Globus pallidus (tissue), 1 donor: ENCODE data around the gene CD74.

ENCODE experiments used
- DNase-seq: peaks from one replicate; pipeline ENCODE4 v3.0.0-alpha.2; 2015; ENCODE audit warnings: low spot score

Gene CD74

DNA sequence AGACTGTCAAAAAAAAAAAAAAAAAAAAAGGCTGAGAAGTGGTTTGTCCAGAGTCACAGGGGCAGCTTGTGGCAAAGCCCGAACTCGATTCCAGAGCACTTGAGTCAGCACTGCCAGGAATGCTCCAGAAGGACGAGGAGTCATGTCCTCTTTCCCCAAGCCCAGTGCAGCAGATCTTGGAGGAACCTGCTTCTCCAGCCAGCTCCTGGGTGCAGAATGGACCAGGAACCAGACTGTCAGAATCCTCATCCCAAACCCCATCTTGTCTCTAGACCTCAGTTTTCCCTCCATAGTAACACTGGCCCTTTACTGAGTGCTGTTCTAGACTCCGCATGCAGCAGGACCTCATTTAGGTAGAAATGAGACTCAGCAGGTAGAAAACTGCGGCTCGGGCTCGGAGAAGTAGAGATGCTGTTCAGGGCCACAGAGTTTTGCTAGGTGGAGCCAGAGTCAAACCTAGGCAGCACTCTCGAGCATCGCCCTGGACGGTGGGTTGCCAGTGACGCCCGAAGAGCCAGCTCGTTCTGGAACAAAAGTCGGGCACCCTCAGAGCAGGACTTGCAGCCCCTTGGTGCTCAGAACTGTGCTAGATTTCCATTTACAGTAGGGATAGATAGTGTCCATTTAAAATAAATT lies 15.4 kb downstream of the CD74 start:
- no peak for DNase-seq

GRCh38 chr5:150396267-150396666 lies 16.4 kb downstream of the CD74 start:
- DNase-seq = no peak

- no peak for DNase-seq
These were observed 17.1 kb downstream of the CD74 start for GRCh38 chr5:150395688-150395975.

GRCh38 chr5:150394912-150395687 lies 17.6 kb downstream of the CD74 start:
- DNase-seq = no peak

DNA sequence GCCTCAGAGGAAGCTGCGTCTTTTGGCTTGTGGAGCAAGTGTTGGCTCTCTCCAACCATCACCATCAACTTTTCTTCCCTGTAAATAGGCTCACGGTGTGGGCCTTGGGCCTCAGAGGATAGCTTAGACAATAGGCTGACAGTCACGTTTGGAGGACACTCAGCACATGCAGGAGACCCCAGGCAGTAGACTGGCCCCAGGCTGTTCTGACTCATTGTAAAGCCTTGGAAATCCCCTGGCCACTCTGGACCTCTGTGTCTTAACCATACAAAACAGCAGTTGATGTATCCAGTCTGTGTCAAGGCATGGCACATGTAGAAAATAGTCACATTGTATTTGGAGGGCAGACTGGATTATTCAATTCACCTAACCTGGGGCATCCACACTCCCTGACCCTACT lies 18.6 kb downstream of the CD74 start:
- no peak for DNase-seq

DNA sequence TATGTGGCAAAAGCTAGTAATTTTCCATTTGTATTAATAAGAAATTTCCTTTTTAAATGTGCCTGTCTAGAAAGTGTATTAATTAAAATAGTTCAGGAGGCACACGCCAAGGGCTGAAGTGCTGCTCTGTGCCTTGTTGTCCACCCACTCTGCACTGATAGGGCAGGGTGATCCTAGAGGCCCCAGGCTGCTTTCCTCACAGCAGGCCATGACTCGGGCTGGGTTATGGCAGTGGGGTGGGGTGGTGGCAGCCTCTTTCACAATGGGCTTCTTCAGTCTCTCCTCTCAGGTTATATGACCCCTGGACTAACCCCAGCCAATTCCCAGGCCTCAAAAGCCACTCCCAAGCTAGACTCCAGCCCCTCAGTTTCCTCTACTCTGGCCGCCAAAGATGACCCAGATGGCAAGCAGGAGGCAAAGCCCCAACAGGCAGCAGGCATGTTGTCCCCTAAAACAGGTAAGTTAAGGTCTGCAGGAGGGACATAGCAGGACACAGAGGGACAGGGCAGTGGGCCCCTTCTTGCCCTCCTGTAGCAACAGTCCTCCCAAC lies 19.5 kb downstream of the CD74 start:
- no peak for DNase-seq

GRCh38 chr5:150392680-150393079 lies 20.0 kb downstream of the CD74 start:
- no peak for DNase-seq

GRCh38 chr5:150391986-150392385 lies 20.7 kb downstream of the CD74 start:
- no peak for DNase-seq

DNA sequence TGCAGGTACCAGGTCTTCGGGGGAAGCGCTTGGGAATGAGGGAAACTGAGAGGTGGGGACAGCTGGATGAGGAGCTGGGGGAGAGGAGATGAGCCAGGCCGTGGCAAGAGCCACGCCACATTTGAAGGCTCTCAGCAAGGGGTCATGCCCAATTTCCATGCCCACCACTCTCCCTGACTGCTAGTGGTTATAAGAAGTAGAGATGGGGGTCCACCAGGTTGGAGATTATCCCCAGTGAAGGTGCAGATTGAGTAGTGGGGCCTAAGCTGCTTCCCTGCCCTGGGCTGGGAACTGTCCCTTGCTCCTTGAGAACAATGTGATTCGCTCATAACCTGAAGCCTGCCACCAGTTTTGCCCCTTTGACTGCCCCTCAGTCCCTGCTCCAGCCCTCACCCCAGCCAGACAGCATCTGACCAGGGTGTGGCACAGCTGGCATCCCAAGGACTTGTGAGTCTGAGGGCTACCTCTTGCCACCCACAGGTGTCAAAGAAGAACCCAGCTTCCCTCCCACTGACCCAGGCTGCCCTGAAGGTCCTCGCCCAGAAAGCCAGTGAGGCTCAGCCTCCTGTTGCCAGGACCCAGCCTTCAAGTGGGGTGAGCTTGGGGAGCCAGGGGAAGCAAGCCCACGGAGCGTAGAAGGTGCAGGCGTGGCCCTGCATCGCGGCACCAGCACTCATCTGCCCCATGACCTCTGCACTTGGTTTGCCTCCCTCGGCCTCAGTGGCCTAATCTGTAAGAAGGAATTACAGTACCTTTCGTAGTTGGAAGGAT lies 21.5 kb downstream of the CD74 start:
- no peak for DNase-seq

DNA sequence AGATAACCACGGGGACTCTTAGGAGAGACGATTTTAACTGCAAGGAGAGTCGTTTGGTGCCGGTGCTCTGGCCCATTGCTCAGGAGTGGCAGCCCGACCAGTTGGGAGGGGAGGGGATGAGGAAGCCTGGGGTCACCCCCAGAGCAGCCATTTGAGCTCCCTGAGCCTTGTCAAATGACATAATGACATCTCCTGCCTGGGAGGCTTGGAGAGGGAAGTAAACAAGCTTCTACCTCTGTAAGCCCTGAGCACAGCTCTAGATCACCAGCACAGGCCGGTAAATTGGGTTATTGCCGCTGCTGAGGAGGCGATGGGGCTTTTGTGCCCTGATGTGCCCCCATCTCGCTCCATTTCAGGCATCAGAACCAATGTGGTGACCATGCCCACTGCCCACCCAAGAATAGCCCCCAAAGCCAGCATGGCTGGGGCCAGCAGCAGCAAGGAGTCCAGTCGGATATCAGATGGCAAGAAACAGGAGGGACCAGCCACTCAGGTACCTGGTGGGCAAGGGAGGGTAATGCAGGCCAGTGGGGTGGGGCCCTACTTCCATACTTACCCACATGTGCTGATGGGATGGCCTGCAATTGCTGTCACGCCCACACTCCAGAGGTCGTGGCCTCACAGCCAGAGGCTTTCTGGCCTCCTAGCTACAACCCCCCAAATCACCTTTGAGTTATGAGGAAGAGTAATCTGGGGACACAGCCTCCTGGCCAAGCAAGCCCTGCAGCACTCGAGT lies 23.0 kb downstream of the CD74 start:
- no peak for DNase-seq

- no peak for DNase-seq
These were observed 26.5 kb downstream of the CD74 start for GRCh38 chr5:150386024-150386855.

GRCh38 chr5:150384701-150385100 lies 28.0 kb downstream of the CD74 start:
- no peak for DNase-seq

DNA sequence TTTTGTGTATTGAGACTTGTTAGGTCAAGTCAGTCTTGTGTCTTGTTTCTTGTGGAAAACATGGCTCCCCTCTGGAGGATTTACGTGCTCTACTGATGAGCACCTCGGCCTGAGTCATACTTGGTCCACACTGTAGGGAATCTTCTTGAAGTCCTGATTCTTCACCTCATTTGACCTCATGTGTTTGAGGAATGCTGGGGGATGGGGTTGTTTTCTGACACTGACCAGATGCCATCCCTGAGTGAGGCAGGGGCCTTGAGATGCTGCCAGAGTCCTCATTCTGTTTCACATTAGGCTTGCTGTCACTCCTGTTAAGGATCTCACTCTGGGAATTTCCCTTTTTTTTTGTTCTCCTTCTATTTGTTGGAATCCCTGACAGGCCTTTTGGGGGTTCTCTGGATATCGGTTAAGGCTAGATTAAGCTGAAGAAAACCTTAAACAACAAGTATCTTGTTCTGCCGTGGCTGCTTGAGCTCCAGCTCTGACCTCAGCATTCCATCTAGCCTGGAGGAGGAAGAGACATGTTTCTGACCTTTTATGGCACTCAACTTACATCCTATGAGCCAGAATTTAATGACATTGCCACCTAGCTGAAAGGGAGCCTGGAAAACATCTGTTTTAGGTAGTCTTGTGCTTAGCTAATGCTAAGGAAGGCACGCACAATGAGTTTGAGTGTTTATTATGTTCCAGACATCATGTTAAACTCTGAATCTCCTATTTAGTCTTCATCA lies 34.6 kb downstream of the CD74 start:
- DNase-seq = no peak

DNA sequence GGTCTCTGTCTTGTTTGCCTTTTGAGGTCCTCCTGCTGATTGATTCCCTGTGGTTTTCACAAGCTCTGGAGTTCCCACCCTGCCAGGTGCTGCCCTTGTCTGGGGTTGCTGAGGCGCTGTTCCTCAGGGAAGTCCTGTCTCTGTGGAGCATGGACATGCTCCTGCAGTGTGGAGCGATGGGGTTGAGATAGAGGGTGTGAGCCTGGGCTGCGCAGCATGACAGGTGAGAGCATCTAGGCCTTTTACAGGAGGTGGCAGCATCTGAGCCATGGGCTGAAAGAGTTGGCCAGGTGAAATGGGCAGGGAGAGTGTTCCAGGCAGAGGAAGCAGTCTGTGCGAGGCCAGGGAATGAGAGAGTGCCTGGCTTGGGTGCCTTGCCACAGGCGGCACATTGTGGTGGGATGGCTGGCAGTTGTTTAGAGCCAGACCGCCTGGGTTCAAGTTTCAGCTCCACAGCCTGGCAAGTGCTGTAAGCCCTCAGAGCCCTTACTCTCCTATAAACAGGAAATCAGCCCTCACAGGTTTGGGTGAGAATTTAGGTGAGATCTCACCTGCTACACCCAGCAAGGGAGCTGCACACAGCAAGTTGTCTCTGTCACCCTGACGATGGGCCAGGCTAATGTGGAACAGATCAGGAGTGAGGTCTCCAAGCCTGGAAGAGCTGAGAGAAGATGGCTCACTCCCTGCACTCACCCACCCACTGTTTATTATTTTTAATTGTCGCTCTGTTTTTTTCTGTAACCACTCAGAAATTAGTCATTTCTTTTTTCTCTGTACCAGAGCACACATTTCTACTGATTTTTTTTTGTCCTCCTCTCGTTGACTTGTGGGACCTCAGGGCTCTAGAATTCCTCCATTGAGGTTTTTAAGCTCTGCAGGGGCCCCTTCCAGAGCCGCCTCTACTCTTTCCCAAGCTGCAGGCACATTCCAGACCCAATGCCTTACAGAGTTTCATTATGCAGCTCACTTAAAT lies 35.6 kb downstream of the CD74 start:
- no peak for DNase-seq

GRCh38 chr5:150374651-150375050 lies 38.1 kb downstream of the CD74 start:
- DNase-seq = no peak

DNA sequence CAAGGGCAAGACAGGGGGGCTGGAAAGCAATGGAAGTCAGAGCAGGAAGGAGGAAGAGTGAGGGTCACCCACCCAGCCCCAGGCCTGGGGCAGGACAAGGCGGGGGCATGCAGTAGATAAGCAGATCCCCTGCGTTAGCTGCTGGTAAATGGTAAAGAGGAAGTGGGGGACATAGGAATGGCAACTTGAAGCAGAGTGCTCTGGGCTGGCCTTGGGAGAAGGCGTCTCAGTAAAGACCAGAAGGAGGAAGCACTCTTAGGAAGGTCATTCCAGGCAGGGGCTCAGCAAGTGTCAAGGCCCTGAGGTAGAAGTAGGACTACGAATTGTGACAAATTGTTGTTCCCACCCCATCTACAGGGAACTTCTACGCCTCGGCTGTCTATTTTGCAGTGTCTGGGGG lies 40.1 kb downstream of the CD74 start:
- DNase-seq = no peak

- no peak for DNase-seq
These were observed 44.2 kb downstream of the CD74 start for GRCh38 chr5:150368526-150368925.

GRCh38 chr5:150364004-150364403 lies 48.7 kb downstream of the CD74 start:
- no peak for DNase-seq

GRCh38 chr5:150363185-150363584 lies 49.5 kb downstream of the CD74 start:
- no peak for DNase-seq
